GM18907 (cell line): ENCODE measurements around the gene VKORC1.
A peak's percentile ranks its signal among the peaks of the same experiment; 100 is the strongest.

Source experiments
- ATAC-seq: cut with Tn5 transposase; IDR thresholded peaks from one replicate; pipeline ENCODE4 v1.9.1; 2021; ENCODE audit warnings: mild to moderate bottlenecking, moderate library complexity; ENCODE audit not compliant: unreplicated experiment

VKORC1 gene

GRCh38 chr16:31130336-31130891, 35.8 kb upstream of the VKORC1 start:
- ATAC-seq, result no peak

- ATAC-seq, result no peak
Measured at GRCh38 chr16:31129568-31130335, 35.2 kb upstream of the VKORC1 start.

GRCh38 chr16:31128711-31129567, 34.3 kb upstream of the VKORC1 start:
- no peak for ATAC-seq

- ATAC-seq, result no peak
Measured at GRCh38 chr16:31127182-31127581, 32.6 kb upstream of the VKORC1 start.

DNA sequence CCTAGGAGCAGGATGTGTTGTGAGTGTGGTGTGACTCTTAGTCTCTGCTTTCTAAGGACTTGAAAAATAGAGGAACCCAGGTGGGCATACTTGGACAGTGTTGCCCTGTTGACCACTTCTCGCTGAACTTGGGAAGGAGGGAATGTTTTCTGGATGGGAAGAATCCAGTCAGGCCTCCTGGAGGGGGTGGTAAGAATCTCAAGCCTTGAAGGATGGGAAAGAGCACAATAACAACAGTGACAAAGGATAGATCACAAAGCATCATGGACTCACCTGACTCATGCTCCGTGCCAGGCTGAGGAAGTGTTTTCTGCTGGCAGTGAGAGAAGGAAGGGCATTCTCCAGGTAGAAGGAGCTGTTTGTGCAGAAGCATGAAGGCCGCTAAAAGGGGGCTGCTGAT, 31.2 kb upstream of the VKORC1 start:
- no peak for ATAC-seq

DNA sequence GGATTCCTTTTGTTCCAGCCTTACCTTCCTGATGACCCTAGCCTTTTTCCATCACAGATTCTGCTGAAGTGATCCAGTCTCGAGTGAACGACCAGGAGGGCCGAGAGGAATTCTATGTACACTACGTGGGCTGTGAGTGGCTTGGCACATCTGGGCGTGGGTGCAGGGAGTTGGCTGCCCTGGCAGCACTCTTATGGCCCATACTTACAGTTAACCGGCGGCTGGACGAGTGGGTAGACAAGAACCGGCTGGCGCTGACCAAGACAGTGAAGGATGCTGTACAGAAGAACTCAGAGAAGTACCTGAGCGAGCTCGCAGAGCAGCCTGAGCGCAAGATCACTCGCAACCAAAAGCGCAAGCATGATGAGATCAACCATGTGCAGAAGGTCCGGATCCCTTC, 25.5 kb upstream of the VKORC1 start:
- no peak for ATAC-seq

- no peak for ATAC-seq
Measured at GRCh38 chr16:31118223-31119155, 23.9 kb upstream of the VKORC1 start.

DNA sequence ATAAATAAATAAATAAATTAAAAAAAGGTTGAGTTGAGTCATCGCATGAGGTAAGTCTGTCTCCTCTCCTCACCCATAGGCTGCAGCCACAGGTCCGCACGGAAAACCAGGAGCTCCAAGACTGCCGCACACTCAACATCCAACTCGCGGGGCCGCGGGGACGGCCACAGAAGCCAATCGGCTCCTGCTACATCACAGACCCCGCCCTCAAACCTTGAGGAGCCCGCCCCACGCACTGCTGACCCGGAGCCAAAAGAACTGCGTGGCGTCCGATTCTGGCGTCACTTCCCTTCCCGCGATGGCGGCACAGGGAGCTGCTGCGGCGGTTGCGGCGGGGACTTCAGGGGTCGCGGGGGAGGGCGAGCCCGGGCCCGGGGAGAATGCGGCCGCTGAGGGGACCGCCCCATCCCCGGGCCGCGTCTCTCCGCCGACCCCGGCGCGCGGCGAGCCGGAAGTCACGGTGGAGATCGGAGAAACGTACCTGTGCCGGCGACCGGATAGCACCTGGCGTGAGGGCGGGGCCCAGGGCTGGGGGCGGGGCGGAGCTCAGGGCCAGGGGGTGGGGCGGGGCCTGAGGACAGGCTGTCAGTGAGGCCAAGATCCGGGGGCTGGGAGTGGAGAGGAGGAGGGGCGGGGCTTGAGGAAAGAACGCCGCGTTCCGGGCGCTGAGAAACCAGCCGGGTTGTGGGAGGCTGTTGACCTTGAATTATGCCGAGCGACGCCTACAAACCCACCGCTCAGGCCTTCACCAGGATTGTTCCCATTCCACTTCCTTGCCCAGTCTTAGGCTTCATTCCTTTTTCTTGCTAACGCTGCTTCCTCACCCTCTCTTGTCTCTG, 23.0 kb upstream of the VKORC1 start, which contains the start of gene KAT8:
Gene KAT8, plus strand, starts transcription at position 281 of the 839 bp plus-strand sequence. Its CDS starts 18 bp downstream, at position 299.
- ATAC-seq, result peak; percentile 93

GRCh38 chr16:31114468-31114867, 19.9 kb upstream of the VKORC1 start:
- no peak for ATAC-seq

GRCh38 chr16:31113121-31114120, 18.8 kb upstream of the VKORC1 start:
- peak; percentile 36 for ATAC-seq

- no peak for ATAC-seq
Measured at GRCh38 chr16:31112711-31113110, 18.1 kb upstream of the VKORC1 start.

DNA sequence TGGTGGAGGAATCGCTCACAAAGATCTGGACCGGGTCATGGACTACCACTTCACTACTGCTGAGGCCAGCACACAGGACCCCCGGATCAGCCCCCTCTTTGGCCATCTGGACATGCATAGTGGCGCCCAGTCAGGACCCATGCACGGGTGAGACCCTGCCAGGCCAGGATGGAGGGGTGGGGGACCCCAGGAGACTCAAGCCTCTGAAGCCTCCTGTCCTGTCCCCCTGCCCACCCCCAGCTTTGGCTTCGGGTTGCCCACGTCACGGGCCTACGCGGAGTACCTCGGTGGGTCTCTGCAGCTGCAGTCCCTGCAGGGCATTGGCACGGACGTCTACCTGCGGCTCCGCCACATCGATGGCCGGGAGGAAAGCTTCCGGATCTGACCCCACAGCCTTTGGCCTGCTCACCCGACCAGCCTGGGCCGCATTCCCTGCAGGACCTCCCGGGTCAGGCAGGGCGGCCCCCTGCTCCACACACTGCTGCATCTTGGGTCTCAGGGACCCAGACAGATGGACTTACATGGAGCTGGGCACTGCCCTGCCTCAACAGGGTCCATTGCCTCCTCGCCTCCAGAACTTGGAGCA, 17.4 kb upstream of the VKORC1 start:
- no peak for ATAC-seq

DNA sequence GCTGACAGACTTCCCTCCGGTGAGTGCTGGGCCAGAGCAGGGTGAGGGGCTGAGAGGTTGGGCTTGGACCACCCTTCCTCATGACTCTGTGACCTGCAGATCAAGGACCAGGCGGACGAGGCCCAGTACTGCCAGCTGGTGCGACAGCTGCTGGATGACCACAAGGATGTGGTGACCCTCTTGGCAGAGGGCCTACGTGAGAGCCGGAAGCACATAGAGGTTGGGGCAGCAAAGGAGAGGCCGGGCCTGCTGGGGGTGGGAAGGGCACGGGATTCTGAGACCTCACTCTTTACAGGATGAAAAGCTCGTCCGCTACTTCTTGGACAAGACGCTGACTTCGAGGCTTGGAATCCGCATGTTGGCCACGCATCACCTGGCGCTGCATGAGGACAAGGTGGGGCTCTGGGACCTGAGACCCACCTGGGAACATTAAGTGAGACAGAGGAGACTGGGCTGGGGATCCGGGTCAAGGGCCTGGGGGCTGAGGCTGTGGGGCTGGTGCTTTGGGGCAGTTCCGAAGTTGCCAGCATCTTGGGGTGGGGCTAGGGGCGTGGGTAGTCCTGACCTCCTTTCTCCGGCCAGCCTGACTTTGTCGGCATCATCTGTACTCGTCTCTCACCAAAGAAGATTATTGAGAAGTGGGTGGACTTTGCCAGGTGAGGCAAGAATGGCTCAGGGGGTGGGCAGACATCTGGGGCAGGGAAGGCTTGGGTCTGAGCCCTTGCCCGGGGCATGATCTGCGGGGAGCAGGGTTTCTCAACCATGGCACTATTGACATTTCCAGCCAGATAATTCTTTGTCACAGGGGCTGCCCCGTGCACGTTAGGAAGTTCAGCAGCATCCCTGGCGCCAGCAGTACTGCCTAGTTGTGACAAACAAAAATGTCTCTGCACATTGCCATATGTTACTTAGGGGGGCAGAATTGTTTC, 15.8 kb upstream of the VKORC1 start:
- ATAC-seq, result no peak

DNA sequence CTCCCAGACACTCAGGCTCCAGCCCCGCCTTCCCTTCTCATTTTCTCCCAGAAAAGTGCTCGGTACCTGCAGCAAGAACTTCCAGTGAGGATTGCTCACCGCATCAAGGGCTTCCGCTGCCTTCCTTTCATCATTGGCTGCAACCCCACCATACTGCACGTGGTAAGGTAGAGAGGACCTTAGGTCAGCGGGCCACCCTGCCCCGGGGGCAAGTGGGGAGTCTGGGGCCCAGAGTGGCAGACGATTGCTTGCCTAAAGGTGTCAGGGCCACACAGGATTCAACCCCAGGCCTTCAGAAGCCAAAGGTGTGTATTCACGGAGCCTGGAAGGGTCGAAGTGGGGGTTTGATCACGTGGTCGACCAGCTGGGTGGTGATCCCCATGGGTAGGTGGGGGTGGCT, 15.0 kb upstream of the VKORC1 start:
- no peak for ATAC-seq

DNA sequence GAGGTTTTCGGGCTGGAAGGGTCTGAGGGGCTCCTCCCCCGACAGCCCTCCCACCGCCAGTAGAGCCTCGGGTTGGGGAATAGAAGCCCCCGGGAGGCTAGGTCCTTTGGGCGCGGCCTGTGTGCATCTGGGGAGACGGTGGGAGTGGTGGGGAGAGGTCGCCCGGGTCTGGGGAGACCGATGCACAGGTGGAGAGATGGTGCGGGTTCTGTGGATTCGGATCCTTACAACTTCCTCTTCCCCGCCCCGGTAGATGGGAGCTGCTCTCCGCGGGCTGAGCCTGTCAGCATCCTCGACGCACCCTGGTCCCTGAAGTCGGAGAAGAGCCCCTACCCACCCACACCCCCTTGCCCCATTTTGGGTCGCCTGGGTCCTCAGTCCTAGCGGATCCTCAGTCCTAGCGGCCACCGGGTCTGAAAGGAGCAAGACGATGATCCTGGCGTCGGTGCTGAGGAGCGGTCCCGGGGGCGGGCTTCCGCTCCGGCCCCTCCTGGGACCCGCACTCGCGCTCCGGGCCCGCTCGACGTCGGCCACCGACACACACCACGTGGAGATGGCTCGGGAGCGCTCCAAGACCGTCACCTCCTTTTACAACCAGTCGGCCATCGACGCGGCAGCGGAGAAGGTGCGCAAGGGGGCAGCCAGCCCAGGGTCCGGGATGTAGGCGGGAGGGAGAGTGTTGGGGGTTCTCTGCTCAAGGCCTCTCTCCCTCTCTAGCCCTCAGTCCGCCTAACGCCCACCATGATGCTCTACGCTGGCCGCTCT, 14.4 kb upstream of the VKORC1 start:
- ATAC-seq, result peak; percentile 1
